A172 (cell line): Measurements from ENCODE around the gene HNF1B. TPM values are rescaled to one million over a fixed set of nuclear protein-coding genes. Genes with fewer than 3 reads are reported as not detected.
A peak's percentile ranks its signal among the peaks of the same experiment; 100 is the strongest.

Source experiments
- DNase-seq: peaks from one replicate; pipeline ENCODE4 v3.0.0-alpha.2; 2015; ENCODE audit warnings: low spot score
- total RNA-seq: library from RNA; depleted of rRNA; stranded (reverse); fragments of >200 nt; shearing (Covaris generic); gene quantifications from 2 replicates; pipeline ENCODE4 v1.2.3, GENCODE V29; 2014

HNF1B gene
- total RNA-seq, 1 experiment from 2014 or later = not detected

GRCh38 chr17:37761961-37762360 is 17.1 kb upstream of the HNF1B start:
- DNase-seq = no peak

- DNase-seq = no peak
Measured at GRCh38 chr17:37761059-37761458, 16.2 kb upstream of the HNF1B start.

- no peak for DNase-seq
Measured at GRCh38 chr17:37759014-37759637, 14.3 kb upstream of the HNF1B start.

- DNase-seq = no peak
Measured at GRCh38 chr17:37756051-37756450, 11.2 kb upstream of the HNF1B start.

GRCh38 chr17:37755455-37755854 is 10.6 kb upstream of the HNF1B start:
- no peak for DNase-seq

GRCh38 chr17:37754363-37754762 is 9.5 kb upstream of the HNF1B start:
- DNase-seq = no peak

GRCh38 chr17:37752482-37752881 is 7.6 kb upstream of the HNF1B start:
- peak; percentile 92 for DNase-seq

GRCh38 chr17:37750768-37751475 is 6.1 kb upstream of the HNF1B start:
- DNase-seq = no peak

- no peak for DNase-seq
Measured at GRCh38 chr17:37750292-37750691, 5.4 kb upstream of the HNF1B start.

GRCh38 chr17:37747222-37747621 is 2.4 kb upstream of the HNF1B start:
- DNase-seq = no peak

GRCh38 chr17:37746617-37747016 is 1.8 kb upstream of the HNF1B start:
- no peak for DNase-seq

- DNase-seq = no peak
Measured at GRCh38 chr17:37745801-37746426, 1.1 kb upstream of the HNF1B start.

- no peak for DNase-seq
Measured at GRCh38 chr17:37744633-37744927, 279 bp downstream of the HNF1B start.

GRCh38 chr17:37743875-37744632 is 805 bp downstream of the HNF1B start:
- no peak for DNase-seq

- no peak for DNase-seq
Measured at GRCh38 chr17:37743612-37743874, 1.3 kb downstream of the HNF1B start.

GRCh38 chr17:37742762-37743611 is 1.9 kb downstream of the HNF1B start:
- DNase-seq = no peak

- no peak for DNase-seq
Measured at GRCh38 chr17:37742116-37742761, 2.6 kb downstream of the HNF1B start.

- no peak for DNase-seq
Measured at GRCh38 chr17:37741341-37742115, 3.3 kb downstream of the HNF1B start.

GRCh38 chr17:37740915-37741314 is 3.9 kb downstream of the HNF1B start:
- no peak for DNase-seq

GRCh38 chr17:37737971-37738370 is 6.9 kb downstream of the HNF1B start:
- DNase-seq = peak; percentile 24

GRCh38 chr17:37737081-37737480 is 7.8 kb downstream of the HNF1B start:
- no peak for DNase-seq
